Memory B cell (primary cell): Measurements from ENCODE around the gene GDPD4.
"Not testable (repeated sequence)": the region's sequence is repeated elsewhere in the genome, so short reads cannot be mapped to it uniquely, and the experiment has no call there.

Experiments used
- ATAC-seq: fragments of 150-1000 bp; cut with Tn5 transposase; 2 replicates; pipeline ENCODE4 v1.10.0; 2021; ENCODE audit warnings: low read depth, mild to moderate bottlenecking, moderate library complexity
- DNase-seq, 2 donors: peaks; one replicate each; pipeline ENCODE4 v3.0.0; 2022; ENCODE audit warnings: low spot score in 2 of 2
- H3K27ac Mint-ChIP-seq: one replicate; pipeline ENCODE4 v1.8.0; 2022; ENCODE audit warnings: mild to moderate bottlenecking, moderate library complexity, mixed read lengths
- H3K27me3 Mint-ChIP-seq: one replicate; pipeline ENCODE4 v1.8.0; 2022; ENCODE audit warnings: mixed read lengths
- H3K36me3 Mint-ChIP-seq: one replicate; pipeline ENCODE4 v1.8.0; 2022; ENCODE audit warnings: mild to moderate bottlenecking, mixed read lengths
- H3K4me1 Mint-ChIP-seq: one replicate; pipeline ENCODE4 v1.8.0; 2022; ENCODE audit warnings: mixed read lengths
- H3K4me3 Mint-ChIP-seq: one replicate; pipeline ENCODE4 v1.8.0; 2022; ENCODE audit warnings: mild to moderate bottlenecking, moderate library complexity, mixed read lengths
- H3K9me3 Mint-ChIP-seq: one replicate; pipeline ENCODE4 v1.8.0; 2022; ENCODE audit warnings: mixed read lengths

The GDPD4 gene

GRCh38 chr11:77311701-77312100, 10.2 kb upstream of the GDPD4 start:
- ATAC-seq (no peak), DNase-seq (no peak)
- peaks cover 6% of the 10 kb centered on the region for H3K27me3 Mint-ChIP-seq
- no peak overlapping the region for H3K27ac Mint-ChIP-seq
- no peak overlapping the region for H3K4me3 Mint-ChIP-seq
- H3K9me3 Mint-ChIP-seq = no peaks in the 10 kb centered on the region
- no peaks in the 10 kb centered on the region for H3K4me1 Mint-ChIP-seq
- H3K36me3 Mint-ChIP-seq = no peaks in the 10 kb centered on the region

GRCh38 chr11:77310721-77311120, 9.2 kb upstream of the GDPD4 start:
- Mint-ChIP-seq H3K4me3 (no peak overlapping the region), H3K4me1 (no peaks in the 10 kb centered on the region), H3K36me3 (no peaks in the 10 kb centered on the region), H3K9me3 (no peaks in the 10 kb centered on the region), H3K27me3 (peaks cover 4% of the 10 kb centered on the region), H3K27ac (no peak overlapping the region)
- no peak for ATAC-seq
- no peak for DNase-seq

- DNase-seq = no peak
Measured at GRCh38 chr11:77309401-77310085, 8.1 kb upstream of the GDPD4 start.

GRCh38 chr11:77308838-77309237, 7.4 kb upstream of the GDPD4 start:
- H3K4me3 Mint-ChIP-seq = no peak overlapping the region
- DNase-seq = no peak

More at GRCh38 chr11:77309401-77310085, 8.1 kb upstream of the GDPD4 start:
- no peak overlapping the region for H3K27ac Mint-ChIP-seq
- H3K36me3 Mint-ChIP-seq = no peaks in the 10 kb centered on the region
- no peak overlapping the region for H3K4me3 Mint-ChIP-seq
- no peak for ATAC-seq
- H3K9me3 Mint-ChIP-seq = no peaks in the 10 kb centered on the region
- peaks cover 4% of the 10 kb centered on the region for H3K27me3 Mint-ChIP-seq
- H3K4me1 Mint-ChIP-seq = no peaks in the 10 kb centered on the region

GRCh38 chr11:77303328-77303727, 1.8 kb upstream of the GDPD4 start:
- no peak overlapping the region for H3K27ac Mint-ChIP-seq
- H3K36me3 Mint-ChIP-seq = no peaks in the 10 kb centered on the region
- no peak for DNase-seq
- no peaks in the 10 kb centered on the region for H3K9me3 Mint-ChIP-seq
- no peaks in the 10 kb centered on the region for H3K27me3 Mint-ChIP-seq
- no peaks in the 10 kb centered on the region for H3K4me1 Mint-ChIP-seq
- ATAC-seq = no peak
- no peak overlapping the region for H3K4me3 Mint-ChIP-seq

More at GRCh38 chr11:77308838-77309237, 7.4 kb upstream of the GDPD4 start:
- no peak overlapping the region for H3K27ac Mint-ChIP-seq
- peaks cover 4% of the 10 kb centered on the region for H3K27me3 Mint-ChIP-seq
- no peak for ATAC-seq
- H3K36me3 Mint-ChIP-seq = no peaks in the 10 kb centered on the region
- no peaks in the 10 kb centered on the region for H3K4me1 Mint-ChIP-seq
- H3K9me3 Mint-ChIP-seq = no peaks in the 10 kb centered on the region

- no peaks in the 10 kb centered on the region for H3K9me3 Mint-ChIP-seq
- H3K27ac Mint-ChIP-seq = no peak overlapping the region
- no peak overlapping the region for H3K4me3 Mint-ChIP-seq
- no peaks in the 10 kb centered on the region for H3K4me1 Mint-ChIP-seq
- H3K36me3 Mint-ChIP-seq = no peaks in the 10 kb centered on the region
- no peak for ATAC-seq
- H3K27me3 Mint-ChIP-seq = peaks cover 1% of the 10 kb centered on the region
- DNase-seq = no peak
Measured at GRCh38 chr11:77302752-77303151, 1.3 kb upstream of the GDPD4 start.

GRCh38 chr11:77300695-77301094, 791 bp downstream of the GDPD4 start:
- peaks cover 1% of the 10 kb centered on the region for H3K27me3 Mint-ChIP-seq
- no peaks in the 10 kb centered on the region for H3K4me1 Mint-ChIP-seq
- ATAC-seq (no peak), DNase-seq (no peak)
- H3K4me3 Mint-ChIP-seq = no peak overlapping the region
- no peaks in the 10 kb centered on the region for H3K9me3 Mint-ChIP-seq
- no peak overlapping the region for H3K27ac Mint-ChIP-seq
- no peaks in the 10 kb centered on the region for H3K36me3 Mint-ChIP-seq

- ATAC-seq, H3K4me3 Mint-ChIP-seq, H3K9me3 Mint-ChIP-seq, H3K27me3 Mint-ChIP-seq, H3K4me1 Mint-ChIP-seq, DNase-seq, H3K27ac Mint-ChIP-seq, H3K36me3 Mint-ChIP-seq: not testable (repeated sequence)
Measured at GRCh38 chr11:77300028-77300427, 1.5 kb downstream of the GDPD4 start.

- Mint-ChIP-seq H3K4me3 (no peak overlapping the region), H3K27ac (no peak overlapping the region), H3K36me3 (no peaks in the 10 kb centered on the region), H3K9me3 (no peaks in the 10 kb centered on the region), H3K27me3 (peaks cover 1% of the 10 kb centered on the region), H3K4me1 (no peaks in the 10 kb centered on the region)
- no peak for DNase-seq
- ATAC-seq = no peak
Measured at GRCh38 chr11:77299528-77299993, 1.9 kb downstream of the GDPD4 start.

- H3K4me1 Mint-ChIP-seq = no peaks in the 10 kb centered on the region
- H3K36me3 Mint-ChIP-seq = no peaks in the 10 kb centered on the region
- no peak overlapping the region for H3K27ac Mint-ChIP-seq
- peaks cover 8% of the 10 kb centered on the region for H3K27me3 Mint-ChIP-seq
- DNase-seq (no peak), ATAC-seq (no peak)
- peaks cover 5% of the 10 kb centered on the region for H3K9me3 Mint-ChIP-seq
- no peak overlapping the region for H3K4me3 Mint-ChIP-seq
Measured at GRCh38 chr11:77294040-77294439, 7.4 kb downstream of the GDPD4 start.

- ATAC-seq = no peak
- no peaks in the 10 kb centered on the region for H3K4me1 Mint-ChIP-seq
Measured at GRCh38 chr11:77289737-77290136, 11.7 kb downstream of the GDPD4 start.

GRCh38 chr11:77287615-77288273, 13.7 kb downstream of the GDPD4 start:
- ATAC-seq (no peak), DNase-seq (no peak)
- no peak overlapping the region for H3K4me3 Mint-ChIP-seq
- no peaks in the 10 kb centered on the region for H3K4me1 Mint-ChIP-seq
- peaks cover 3% of the 10 kb centered on the region for H3K9me3 Mint-ChIP-seq
- peaks cover 17% of the 10 kb centered on the region for H3K27me3 Mint-ChIP-seq
- H3K36me3 Mint-ChIP-seq = no peaks in the 10 kb centered on the region
- no peak overlapping the region for H3K27ac Mint-ChIP-seq

More at GRCh38 chr11:77289737-77290136, 11.7 kb downstream of the GDPD4 start:
- no peak overlapping the region for H3K27ac Mint-ChIP-seq
- no peak overlapping the region for H3K4me3 Mint-ChIP-seq
- no peak for DNase-seq
- peaks cover 5% of the 10 kb centered on the region for H3K9me3 Mint-ChIP-seq
- H3K36me3 Mint-ChIP-seq = no peaks in the 10 kb centered on the region
- H3K27me3 Mint-ChIP-seq = peaks cover 14% of the 10 kb centered on the region

GRCh38 chr11:77287136-77287535, 14.3 kb downstream of the GDPD4 start:
- no peaks in the 10 kb centered on the region for H3K9me3 Mint-ChIP-seq
- no peak overlapping the region for H3K4me3 Mint-ChIP-seq
- H3K4me1 Mint-ChIP-seq = no peaks in the 10 kb centered on the region
- ATAC-seq = no peak
- H3K27ac Mint-ChIP-seq = no peak overlapping the region
- no peak for DNase-seq
- no peaks in the 10 kb centered on the region for H3K36me3 Mint-ChIP-seq
- H3K27me3 Mint-ChIP-seq = peaks cover 17% of the 10 kb centered on the region

- Mint-ChIP-seq H3K27ac (no peak overlapping the region), H3K9me3 (peaks cover 3% of the 10 kb centered on the region), H3K4me3 (no peak overlapping the region), H3K27me3 (peaks cover 20% of the 10 kb centered on the region), H3K36me3 (no peaks in the 10 kb centered on the region), H3K4me1 (no peaks in the 10 kb centered on the region)
- ATAC-seq (no peak), DNase-seq (no peak)
Measured at GRCh38 chr11:77284476-77285468, 16.7 kb downstream of the GDPD4 start.
